Measurements from ENCODE around the gene STXBP1.
A peak's percentile ranks its signal among the peaks of the same experiment; 100 is the strongest.
"Not testable (repeated sequence)": the region's sequence is repeated elsewhere in the genome, so short reads cannot be mapped to it uniquely, and the experiment has no call there.

Gene STXBP1

DNA sequence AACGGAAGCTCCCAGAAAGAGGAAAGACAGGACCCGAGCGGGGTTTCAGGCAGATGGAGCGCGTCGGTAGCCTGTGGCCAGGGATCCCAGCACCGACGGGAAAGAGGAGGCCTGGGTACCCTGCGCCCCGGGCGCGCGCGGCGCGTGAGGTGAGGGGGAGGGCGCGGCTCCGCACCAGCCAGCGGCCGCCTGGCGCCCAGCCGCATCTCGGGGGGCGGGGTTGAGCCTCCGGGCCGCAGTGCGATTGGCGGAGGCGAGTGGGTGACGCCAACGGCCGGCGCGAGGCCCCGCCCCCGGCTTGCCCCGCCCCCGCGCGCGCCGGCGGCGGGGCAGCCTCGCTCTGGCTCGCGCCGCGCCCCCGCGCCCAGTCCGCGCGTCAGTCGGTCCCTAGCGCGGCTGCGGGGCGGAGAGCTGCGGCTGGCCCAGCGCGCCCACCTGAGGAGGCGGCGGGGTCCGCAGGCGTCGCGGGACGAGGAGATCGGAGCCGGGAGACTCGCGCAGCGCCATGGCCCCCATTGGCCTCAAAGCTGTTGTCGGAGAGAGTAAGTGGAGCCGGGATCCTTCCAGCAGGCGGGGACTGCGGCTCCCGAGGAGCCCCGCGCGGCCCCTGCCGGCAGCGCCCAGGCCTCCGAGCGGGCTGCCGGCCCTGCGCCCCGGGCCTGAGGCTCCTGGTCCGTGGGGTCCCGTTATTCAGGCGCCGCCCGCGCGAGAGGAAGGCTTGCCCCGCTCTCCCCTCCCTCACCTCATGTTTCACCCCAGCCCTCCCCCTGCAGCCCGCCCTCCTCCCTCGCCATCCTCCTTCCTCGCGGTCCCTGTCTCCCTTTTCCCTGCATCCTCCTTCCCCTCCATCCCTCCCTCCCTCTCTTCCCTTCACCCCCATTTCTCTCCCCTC, at the start of gene STXBP1:
Gene STXBP1, plus strand, starts transcription at position 379 of the 892 bp plus-strand sequence. Its CDS starts 127 bp downstream, at position 506.
- peak; percentile 73 to 76 for DNase-seq

DNA sequence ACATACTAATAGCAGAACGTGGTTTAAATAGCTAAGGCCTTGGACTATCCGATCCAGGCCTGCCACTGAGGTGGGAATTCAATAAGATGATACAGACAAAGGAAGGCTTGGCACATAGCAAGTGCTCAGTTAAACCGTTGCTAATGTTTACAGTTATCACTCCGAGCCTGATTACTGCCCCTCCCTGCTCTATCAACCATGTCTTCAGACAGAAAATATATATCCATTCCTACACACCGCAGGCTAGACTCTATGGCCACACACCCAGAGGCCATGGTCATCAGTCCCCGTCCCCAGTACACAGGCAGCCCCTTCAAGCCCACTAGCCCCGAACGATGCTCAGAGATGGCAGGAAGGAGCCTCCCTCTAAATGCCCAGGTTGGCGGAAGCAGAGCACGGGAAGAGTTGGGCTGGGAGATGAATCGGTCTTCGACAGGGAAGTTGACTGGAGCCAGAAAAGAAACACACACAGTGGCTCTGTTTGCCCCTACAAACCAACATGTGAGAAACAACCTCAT, 49.7 kb upstream of the STXBP1 start:
- DNase-seq, result peak in 1 of 2 experiments; percentile 74

DNA sequence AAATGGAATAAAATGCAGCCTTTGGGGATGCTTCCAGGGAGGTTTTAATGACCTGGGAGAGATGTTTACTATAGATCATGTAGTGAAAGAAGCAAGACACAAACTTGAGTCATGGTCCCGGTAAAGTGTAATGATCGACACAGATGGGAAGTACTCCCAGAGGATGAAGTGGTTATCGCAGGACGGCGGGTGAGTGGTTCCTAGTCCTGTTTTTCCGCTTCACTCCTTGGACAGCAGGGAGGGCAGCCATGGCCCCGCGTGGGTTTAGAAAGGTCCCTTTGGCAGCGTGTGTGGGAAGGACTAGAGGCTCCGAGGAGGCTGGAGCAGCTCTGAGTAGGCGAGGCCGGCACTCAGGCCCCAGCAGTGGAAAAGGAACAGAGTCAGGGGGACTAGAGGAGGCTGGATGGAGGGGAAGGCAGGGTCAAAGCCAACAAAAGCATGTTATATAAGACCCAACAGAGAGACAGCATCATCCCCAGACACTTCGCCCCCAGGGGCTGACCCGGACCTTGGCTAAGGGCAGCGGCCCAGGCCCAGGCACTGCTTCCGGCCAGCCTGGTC, 49.2 kb upstream of the STXBP1 start:
- peak; percentile 54 to 74 for DNase-seq

DNA sequence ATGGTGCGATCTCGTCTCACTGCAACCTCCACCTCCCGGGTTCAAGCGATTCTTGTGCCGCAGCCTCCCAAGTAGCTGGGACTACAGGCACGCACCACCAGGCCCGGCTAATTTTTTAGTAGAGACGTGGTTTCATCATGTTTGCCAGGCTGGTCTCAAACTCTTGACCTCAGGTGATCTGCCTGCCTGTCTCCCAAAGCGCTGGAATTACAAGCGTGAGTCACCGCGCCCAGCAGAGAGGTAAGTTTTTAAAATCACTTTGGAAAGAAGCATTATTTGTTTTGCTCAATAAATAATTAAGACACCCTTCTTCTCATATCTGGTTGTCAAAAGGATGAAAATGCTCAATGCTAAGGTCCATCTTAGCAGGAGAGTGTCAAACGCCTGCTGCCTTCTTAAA, 48.5 kb upstream of the STXBP1 start:
- DNase-seq, result no peak

DNA sequence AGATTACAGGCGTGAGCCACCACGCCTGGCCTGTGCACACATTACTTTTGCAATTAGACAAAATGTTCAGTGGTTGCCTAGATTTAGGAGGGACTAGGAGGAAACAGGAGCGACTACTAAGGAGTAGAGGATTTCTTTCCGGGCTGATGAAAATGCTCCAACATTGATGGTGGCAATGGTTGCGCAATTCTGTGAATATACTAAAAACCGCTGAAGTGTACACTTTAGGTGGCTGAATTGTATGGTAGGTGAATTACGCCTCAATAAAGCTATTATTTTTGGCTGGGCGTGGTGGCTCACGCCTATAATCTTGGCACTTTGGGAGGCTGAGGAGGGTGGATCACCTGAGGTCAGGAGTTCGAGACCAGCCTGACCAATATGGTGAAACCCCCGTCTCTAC, 46.8 kb upstream of the STXBP1 start:
- DNase-seq, result no peak

DNA sequence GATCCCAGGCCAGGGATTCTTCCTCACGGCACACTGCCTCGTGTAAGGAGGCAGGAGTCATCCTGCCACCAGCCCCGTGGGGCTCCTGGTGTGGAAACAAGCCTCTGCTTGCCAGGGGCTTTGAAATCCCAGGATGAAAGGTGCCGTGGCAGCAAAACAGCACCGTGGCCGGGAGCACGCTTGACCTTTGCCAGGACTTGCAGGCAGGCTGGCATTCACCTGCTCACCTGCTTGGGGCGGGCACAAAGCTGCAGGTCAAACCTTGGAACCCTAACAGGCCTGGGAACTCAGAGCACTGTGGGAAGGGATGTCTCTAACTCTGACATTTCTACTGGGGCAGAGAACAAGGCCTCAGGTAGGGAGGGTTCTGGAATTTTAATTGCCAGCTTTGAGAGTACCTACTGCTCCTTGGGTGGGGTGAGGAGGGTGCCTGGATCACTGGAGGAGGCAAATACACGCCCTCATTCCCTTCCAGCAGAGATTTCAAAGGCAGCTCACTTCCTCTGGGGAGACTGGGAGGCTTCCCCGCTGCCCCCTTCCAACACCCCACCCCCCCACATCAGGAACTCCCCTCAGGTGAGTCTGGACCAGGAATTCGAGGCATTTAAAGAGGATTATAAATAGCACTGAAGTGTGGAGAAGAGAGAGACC, 45.6 kb upstream of the STXBP1 start:
- DNase-seq, result no peak

DNA sequence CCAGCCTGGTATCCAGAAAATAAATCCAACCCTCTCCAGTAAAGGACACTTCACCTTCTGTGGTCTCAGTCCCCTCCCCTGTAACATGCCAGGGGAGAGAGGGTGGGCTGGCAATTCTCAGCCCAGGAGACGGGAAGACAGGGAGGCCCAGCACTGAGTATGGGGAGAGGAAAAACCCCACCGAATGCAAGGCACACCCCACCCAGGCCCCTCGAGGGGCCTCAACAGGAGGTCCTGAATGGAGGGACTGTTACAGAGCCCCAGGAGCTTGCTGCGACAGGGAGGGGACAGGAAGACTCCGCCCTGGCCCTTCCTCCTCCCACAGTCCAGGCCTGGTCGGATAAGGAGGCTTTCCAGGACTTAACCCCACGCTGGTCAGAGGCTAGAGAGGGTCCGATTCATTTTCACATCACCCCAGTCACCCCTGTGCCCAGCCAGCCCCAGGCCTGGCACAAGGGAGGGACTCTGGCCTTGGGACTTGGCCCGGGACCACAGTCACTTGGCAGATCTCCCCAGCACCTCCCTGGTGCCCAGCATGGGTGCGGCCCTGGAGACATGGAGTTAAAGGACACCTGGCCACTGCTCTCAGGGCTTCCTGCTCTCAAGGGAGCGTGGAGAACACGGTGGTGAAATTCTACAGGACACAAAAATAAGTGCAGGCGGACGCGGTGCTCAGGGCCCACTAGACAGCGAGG, 44.9 kb upstream of the STXBP1 start:
- peak; percentile 34 to 74 for DNase-seq

DNA sequence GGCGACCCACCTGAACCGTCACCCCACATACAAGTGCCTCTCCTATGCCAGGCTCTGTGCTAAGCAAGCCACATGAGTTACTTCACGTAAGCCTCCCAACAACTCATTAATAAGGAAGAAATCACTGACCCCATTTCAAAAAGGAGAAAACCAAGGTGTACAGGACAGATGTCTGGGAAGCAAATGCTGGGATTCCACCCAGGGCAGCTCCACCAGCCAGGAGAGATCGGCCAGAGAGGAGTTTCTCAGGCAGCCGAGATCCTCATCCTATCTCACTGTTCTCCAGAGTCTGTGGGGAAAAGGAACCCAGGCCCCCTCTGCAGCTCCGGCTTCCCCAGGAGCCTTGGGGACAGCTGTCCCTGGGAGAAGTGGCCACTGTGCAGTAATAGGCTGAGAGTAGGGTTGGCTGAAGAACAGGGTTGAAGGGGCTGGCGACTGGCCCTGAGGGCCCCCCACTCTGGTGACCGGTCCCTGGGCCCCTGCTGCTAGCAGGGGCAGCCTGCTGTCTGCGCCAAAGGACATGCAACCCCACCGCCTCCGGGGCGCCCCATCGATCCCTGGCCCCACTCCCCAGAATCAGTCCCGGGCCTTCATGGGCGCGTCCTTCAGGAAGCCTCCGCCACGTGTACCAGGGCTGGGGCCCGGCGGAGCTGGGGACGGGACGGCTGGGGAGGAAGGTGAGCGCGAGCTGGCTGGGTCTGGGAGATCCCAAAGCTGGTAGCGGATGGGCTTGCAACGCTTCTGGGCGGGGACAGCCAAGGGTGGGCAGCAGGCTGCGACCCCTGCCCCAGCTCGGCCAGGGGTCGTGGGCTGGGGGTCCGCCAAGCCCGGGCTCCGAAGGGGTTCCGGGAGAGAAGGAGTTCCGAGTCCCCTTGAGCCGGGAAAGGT, 44.1 kb upstream of the STXBP1 start:
- no peak for DNase-seq

DNA sequence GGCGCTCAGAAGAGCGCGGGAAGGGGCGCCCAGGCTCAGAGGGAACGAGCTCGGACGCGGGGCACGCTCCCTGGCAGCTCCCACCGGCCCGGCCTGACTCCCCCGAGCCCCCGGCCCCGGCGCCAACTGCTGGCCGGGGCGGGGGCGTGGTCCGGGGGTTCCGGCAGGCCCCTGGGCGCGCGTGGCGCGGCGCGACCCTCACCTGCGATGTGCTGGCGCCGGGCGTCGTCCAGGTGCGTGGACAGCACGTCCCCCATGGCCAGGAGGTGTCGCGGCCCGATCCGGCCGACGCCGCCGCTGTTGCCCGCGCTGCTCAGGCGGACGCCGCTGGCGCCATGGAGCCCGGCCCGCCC, 43.5 kb upstream of the STXBP1 start:
- DNase-seq, result no peak

DNA sequence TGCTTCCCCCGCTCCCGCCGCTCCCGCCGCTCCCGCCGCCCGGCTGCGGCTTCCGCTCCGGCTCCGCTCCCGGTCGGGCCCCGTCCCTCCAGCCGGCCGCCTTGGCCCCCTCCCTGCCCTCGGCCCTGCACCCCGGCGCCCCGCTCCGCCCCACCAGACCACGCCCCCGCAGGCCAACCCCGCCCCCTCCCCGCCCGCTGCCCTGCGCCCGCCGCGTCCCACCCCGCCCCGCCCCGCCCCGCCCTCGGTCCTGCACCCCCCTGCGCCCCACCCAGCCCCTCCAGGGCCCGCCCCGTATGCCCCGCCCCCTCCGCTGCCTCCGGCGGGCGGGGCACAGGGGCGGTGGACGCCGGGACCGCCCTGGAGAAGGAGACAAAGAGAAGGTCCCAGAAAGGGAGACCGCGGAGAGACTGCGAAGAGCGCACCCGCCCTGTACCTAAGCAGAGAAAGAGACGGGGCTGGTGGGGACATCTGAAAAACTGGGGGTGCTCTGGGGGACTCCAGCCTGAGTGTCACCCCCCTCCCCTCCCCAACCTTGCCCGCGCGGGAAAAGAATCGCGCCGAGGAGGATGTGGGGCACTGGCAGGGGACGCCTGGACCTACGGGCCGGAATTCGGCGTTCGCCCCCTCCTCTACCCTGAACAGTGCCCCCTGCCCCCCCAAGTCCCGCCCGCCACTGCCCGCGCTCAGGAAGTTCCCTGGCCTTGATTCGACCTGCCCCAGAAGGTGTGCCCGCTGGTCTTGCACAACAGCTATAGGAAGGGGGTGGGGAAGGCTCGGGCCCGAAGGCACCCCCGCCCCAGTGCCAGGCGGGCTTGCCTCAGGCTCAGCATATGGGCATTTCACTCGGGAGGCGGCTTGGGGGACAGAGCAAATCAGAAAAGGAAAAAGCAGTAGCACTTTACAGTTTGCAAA, 42.8 kb upstream of the STXBP1 start:
- DNase-seq, result peak; percentile 69 to 75

DNA sequence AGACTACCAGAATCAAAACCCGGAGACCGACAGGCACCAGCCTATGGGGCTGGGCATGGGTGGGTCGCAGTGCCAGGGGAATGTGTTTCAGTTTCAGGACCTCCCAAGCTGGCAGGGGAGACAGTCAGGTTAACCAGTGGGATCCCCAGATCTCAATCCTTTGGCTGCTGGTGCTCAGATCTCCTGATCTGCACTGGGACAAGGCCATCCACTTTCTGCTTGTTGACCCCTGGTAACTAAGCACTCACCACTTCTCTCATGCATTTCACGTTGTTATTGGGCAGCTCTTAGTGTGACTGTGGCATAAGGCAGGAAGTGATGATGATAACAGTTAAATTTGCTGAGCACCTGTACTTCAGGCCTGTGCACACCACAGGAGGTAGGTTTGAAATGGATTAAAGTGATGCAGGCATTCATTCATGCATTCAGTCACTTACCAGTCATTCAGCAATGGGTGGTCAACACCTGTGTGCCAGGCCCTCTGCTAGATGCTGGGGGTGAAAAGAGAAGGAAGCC, 42.1 kb upstream of the STXBP1 start:
- peak in 1 of 2 experiments; percentile 72 for DNase-seq

DNA sequence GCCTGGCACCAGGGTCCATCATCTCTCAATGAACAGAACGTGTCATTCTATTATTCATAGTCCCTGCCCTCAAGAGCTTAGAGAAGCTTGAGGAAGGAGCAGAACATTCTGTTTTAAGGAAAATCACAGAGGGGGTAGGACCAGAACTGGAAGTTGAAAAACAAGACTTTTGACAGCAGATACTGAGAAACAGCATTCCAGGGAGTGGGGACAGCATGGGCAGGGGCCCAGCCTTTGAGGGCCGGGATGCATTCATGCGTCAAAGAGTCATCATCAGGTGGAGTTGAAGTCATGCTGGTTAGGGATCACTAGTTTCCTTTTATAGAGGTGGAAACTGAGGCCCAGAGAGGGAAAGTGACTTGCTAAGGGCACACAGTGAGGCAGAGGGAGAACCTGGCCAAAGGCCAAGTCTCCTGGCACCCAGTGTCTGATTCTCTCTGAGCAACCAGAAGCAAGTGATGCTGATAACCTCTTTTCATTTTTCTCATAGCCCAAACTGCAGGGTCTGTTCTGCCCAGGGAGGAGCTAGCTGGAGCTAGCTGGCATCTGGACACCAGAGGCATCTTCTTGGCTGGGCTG, 41.5 kb upstream of the STXBP1 start:
- no peak for DNase-seq

DNA sequence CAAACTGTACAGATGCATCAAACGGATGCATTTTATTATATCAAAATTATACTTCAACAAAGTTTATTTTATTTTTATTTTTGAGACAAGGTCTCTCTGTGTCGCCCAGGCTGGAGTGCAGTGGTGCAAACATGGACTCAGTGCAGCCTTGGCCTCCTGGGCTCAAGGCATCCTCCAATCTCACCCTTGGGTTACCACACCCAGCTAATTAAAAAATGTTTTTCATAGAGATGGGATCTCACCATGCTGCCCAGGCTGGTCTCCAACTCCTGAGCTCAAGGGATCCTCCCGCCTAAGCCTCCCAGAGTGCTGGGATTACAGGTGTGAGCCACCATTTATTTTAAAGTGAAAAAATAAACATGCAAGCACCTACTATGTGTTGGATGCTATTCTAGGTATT, 40.1 kb upstream of the STXBP1 start:
- no peak for DNase-seq

DNA sequence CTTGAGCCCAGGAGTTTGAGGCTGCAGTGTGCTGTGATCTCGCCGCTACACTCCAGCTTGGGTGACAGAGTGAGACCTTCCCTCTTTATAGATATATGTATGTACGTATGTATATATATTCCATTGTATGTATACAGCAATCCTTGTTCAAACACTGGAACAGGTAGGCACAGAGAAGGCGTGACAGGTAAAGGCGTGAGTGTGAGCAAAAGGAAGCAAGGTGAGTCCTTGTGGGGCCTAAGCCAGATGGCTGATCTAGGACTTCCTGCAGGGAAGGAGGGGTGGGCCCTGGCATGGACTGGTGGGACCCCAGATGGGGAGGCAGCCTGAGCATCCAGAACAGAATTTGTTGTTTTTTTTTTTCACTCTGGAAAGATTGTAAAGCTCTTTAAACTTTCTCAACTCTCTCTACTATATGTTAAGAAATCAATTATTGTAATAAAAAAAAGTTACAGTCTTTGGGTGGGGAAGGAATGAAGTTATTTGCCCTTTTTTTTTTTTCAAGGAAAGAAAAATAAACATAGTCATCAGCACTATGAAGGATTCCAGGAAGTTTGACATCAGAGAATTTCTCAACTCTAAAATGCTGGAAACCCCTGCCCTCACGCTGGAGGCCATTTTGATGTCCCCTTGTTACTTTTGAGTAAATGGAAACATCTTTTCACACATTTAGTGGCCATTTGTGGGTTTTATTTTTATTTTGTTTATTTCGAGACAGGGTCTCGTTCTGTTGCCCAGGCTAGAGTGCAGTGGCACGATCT, 38.9 kb upstream of the STXBP1 start:
- DNase-seq, result peak in 1 of 2 experiments; percentile 42

DNA sequence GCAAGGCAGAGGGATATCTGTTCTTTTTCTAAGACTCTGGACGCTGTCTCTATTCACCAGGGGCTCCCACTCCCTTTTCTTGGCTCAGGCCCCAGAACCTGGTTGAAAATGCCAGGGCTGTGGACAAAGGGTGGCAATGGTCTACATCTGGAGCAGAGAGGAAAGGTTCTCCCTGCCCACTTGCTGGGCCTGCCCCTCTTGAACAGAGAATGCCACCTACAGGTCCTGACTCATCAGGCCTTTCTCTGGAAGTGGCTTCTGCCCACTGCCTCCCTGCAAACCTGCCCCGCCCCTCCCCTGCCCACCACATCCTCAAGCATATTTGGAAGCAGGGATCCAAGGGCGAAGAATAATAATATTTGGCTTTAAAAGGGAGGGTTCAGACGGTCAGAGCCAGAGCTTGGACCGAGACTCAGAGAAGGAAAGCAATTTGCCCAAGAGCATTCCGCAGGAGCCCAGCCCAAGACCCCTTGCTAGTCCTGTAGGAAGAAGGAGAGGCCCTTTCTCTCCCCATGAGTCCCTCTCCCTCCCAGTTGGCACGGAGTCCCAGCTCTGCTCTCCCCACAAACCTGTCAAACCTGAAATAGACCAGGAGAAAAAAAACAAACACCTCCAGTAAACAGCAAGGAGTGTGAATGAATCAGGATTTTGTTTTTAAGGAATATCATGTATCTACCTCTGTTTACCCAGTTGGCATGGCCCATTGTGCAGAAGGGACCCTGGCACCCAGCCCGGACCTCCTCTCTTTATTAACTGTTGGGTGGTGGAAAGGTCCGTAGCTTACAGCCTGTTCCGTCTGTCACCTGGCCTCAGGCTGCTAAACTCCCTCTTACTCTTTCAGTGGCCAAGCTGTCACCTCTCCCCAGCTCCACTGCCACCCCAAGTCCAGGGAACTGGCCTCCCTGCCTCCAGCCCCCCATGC, 37.7 kb upstream of the STXBP1 start:
- peak; percentile 70 to 79 for DNase-seq

DNA sequence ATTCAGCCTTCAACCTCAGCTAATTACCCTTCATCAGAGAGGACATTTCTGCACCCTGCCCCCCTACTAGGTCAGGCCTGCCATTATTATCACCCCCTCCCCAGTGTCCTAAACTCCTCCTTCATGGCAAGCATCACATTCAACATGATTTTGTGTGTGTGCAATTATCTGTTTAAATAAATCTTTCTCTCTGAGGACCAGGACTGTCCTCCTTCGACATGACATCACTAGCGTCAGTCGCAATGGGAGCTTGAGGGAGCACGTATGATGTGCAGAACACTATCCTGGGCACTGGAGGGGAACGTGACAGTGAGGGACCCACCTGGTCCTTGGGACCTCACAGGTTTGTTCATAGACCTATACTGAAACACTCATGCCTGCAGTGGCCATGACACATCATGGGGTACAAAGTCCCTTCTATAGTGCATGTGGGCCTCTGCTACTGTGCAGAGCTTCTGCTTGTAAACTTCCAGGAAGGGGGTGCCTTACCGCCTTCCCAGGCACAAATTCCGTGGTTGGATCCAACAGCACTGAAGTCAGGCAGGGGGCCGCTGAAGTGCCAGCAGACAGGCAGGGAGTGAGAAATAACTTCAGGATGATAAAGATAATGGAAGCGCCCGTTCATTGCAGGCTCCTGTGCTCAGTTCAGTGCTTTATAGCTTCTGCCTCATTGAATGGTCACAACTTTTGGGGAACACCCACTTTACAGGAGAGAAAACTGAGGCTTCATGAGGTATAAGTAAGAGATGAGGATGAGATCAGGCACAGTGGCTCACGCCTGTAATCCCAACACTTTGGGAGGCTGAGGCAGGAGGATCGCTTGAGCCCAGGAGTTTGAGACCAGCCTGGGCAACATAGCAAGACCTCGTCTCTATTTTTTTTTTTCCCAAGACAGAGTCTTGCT, 36.0 kb upstream of the STXBP1 start:
- DNase-seq, result no peak

DNA sequence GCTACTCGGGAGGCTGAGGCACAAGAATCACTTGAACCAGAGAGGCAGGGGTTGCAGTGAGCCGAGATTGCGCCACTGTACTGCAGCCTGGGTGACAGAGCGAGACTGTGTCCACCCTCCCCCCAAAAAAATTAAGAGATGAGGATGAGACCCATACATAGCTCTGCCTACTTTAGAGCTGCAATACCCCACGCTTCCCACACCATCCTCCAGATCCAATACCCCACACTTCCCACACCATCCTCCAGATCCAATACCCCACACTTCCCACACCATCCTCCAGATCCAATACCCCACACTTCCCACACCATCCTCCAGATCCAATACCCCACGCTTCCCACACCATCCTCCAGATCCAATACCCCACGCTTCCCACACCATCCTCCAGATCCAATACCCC, 34.9 kb upstream of the STXBP1 start:
- DNase-seq, result not testable (repeated sequence)
